GM21723 (cell line): ENCODE data around the gene TIMM50.

ENCODE experiments used
- ATAC-seq: cut with Tn5 transposase; IDR thresholded peaks from one replicate; pipeline ENCODE4 v1.9.1; 2021; ENCODE audit warnings: mild to moderate bottlenecking, moderate library complexity; ENCODE audit not compliant: unreplicated experiment

TIMM50 gene

GRCh38 chr19:39525205-39525604 is 44.6 kb downstream of the TIMM50 start:
- ATAC-seq = no peak

GRCh38 chr19:39531834-39532232 is 51.2 kb downstream of the TIMM50 start:
- no peak for ATAC-seq

- ATAC-seq = peak; percentile 82
Observed at GRCh38 chr19:39532233-39533002, 51.8 kb downstream of the TIMM50 start, which contains the start of gene EID2B. EID2B (minus strand) TSS chr19:39532852; CDS start chr19:39532802, 50 bp downstream.

GRCh38 chr19:39533003-39533512 is 52.4 kb downstream of the TIMM50 start:
- ATAC-seq = peak; percentile 16

- no peak for ATAC-seq
Observed at GRCh38 chr19:39533791-39534190, 53.2 kb downstream of the TIMM50 start.

- ATAC-seq = peak; percentile 2
Observed at GRCh38 chr19:39539165-39539517, 58.5 kb downstream of the TIMM50 start.

GRCh38 chr19:39539518-39540332 is 59.1 kb downstream of the TIMM50 start, which contains the start of gene EID2:
EID2 (minus strand) TSS chr19:39540161; CDS start chr19:39540079, 82 bp downstream.
- peak; percentile 77 for ATAC-seq

- ATAC-seq = no peak
Observed at GRCh38 chr19:39540333-39540673, 59.7 kb downstream of the TIMM50 start.
